H1 (cell line): ENCODE measurements around the gene MCHR1. TPM values are rescaled to one million over a fixed set of nuclear protein-coding genes. Genes with fewer than 3 reads are reported as not detected.

Experiments used
- CTCF ChIA-PET: fragments of 300-600 bp; sonication (Branson Sonifier 250); formaldehyde crosslinking; loops from one replicate; lab custom pipeline; 2021; ENCODE audit not compliant: partially characterized antibody; lab: Charles Lee
- POLR2A ChIA-PET: fragments of 300-600 bp; sonication (Branson Sonifier 250); formaldehyde crosslinking; loops from one replicate; lab custom pipeline; 2021; ENCODE audit warnings: inconsistent platforms; ENCODE audit not compliant: partially characterized antibody; lab: Charles Lee
- DNase-seq, 2 experiments: peaks; one replicate each; pipeline versions ENCODE4 v3.0.0 to v3.0.0-alpha.2; 2010 to 2022; ENCODE audit warnings: low spot score in 2 of 2, low read depth in 1 of 2, mixed read lengths in 1 of 2
- FAIRE-seq: peaks from 2 replicates; lab custom pipeline; 2011; peaks lifted over from hg19 to GRCh38; lab: Jason Lieb, UNC
- H2AFZ ChIP-seq: 2 replicates; pipeline ENCODE4 v1.8.1; 2012; ENCODE audit warnings: low read length, inconsistent platforms
- H2AK5ac ChIP-seq: 2 replicates; pipeline ENCODE4 v1.6.1; 2013; ENCODE audit warnings: low read depth, low read length
- H2BK120ac ChIP-seq: replicated peaks from 2 replicates; pipeline ENCODE3; 2013; ENCODE audit warnings: low read depth, low read length, inconsistent platforms
- H2BK12ac ChIP-seq: 2 replicates; pipeline ENCODE4 v1.6.1; 2013; ENCODE audit warnings: low read depth, low read length
- H2BK15ac ChIP-seq: 2 replicates; pipeline ENCODE4 v1.6.1; 2013; ENCODE audit warnings: low read length
- H2BK20ac ChIP-seq: 2 replicates; pipeline ENCODE4 v1.6.1; 2013; ENCODE audit warnings: low read length
- H2BK5ac ChIP-seq: 2 replicates; pipeline ENCODE4 v1.6.1; 2013; ENCODE audit warnings: low read depth, low read length
- H3K14ac ChIP-seq: 2 replicates; pipeline ENCODE4 v1.6.1; 2013; ENCODE audit warnings: inconsistent platforms; ENCODE audit not compliant: insufficient read length
- H3K18ac ChIP-seq: 2 replicates; pipeline ENCODE4 v1.6.1; 2013; ENCODE audit warnings: low read length; ENCODE audit errors: extremely low read depth
- H3K23ac ChIP-seq: 2 replicates; pipeline ENCODE4 v1.6.1; 2013; ENCODE audit warnings: inconsistent platforms; ENCODE audit not compliant: insufficient read length
- H3K23me2 ChIP-seq: 2 replicates; pipeline ENCODE4 v1.6.1; 2013; ENCODE audit warnings: low read depth, low read length
- H3K27ac ChIP-seq: 2 replicates; pipeline ENCODE4 v1.6.1; 2011; ENCODE audit warnings: low read depth, low read length, inconsistent platforms
- H3K27me3 ChIP-seq, 4 experiments: replicated peaks in 1 of 4; 1 replicate in 1 of 4; 2 replicates in 3 of 4; pipeline versions ENCODE4 v1.6.1 to v1.8.1; 2011 to 2013; ENCODE audit warnings: low read length in 3 of 4, mild to moderate bottlenecking in 3 of 4, inconsistent platforms in 2 of 4, mixed read lengths in 2 of 4, moderate library complexity in 1 of 4; ENCODE audit not compliant: control insufficient read depth in 3 of 4, insufficient read depth in 3 of 4; ENCODE audit errors: extremely low read depth in 1 of 4
- H3K36me3 ChIP-seq, 4 experiments: 2 replicates each; pipeline versions ENCODE4 v1.6.1 to v1.8.1; 2011 to 2013; ENCODE audit warnings: mild to moderate bottlenecking in 4 of 4, low read length in 3 of 4, moderate library complexity in 2 of 4, control low read depth in 1 of 4, inconsistent platforms in 1 of 4; ENCODE audit not compliant: insufficient read depth in 4 of 4, control insufficient read depth in 2 of 4
- H3K4ac ChIP-seq: replicated peaks from 2 replicates; pipeline ENCODE3; 2013; ENCODE audit warnings: low read length, low read depth, mixed read lengths, inconsistent platforms; ENCODE audit not compliant: insufficient read length
- H3K4me1 ChIP-seq, 4 experiments: replicated peaks in 1 of 4; 1 replicate in 1 of 4; 2 replicates in 3 of 4; pipeline versions ENCODE4 v1.6.1 to v1.8.1; 2011 to 2013; ENCODE audit warnings: low read length in 3 of 4, inconsistent platforms in 2 of 4, mixed read lengths in 1 of 4; ENCODE audit not compliant: insufficient read depth in 4 of 4, control insufficient read depth in 3 of 4
- H3K4me2 ChIP-seq, 2 experiments: 2 replicates each; pipeline versions ENCODE4 v1.6.1 to v1.8.1; 2011 to 2013; ENCODE audit warnings: low read depth in 2 of 2, low read length in 2 of 2, control low read depth in 1 of 2, inconsistent platforms in 1 of 2, mild to moderate bottlenecking in 1 of 2; ENCODE audit not compliant: insufficient read depth in 1 of 2
- H3K4me3 ChIP-seq, 4 experiments: fragments of 200-600, 300-600 bp in 1 of 4; sonication (generic), shearing (Covaris generic), sonication (Bioruptor Twin) in 1 of 4; 2 replicates each; pipeline versions ENCODE4 v1.5.1 to v1.8.1; 2011 to 2016; ENCODE audit warnings: low read length in 4 of 4, low read depth in 3 of 4, control low read depth in 2 of 4, inconsistent platforms in 2 of 4, mild to moderate bottlenecking in 2 of 4, mixed read lengths in 1 of 4, moderate library complexity in 1 of 4; ENCODE audit not compliant: insufficient read depth in 2 of 4; ENCODE audit errors: extremely low read depth in 1 of 4
- H3K56ac ChIP-seq: replicated peaks from 2 replicates; pipeline ENCODE3; 2013; ENCODE audit warnings: low read depth, mild to moderate bottlenecking, mixed read lengths, low read length, inconsistent platforms; ENCODE audit not compliant: insufficient read length
- H3K79me1 ChIP-seq: 2 replicates; pipeline ENCODE4 v1.6.1; 2013; ENCODE audit warnings: low read depth, low read length, control low read depth
- H3K79me2 ChIP-seq, 2 experiments: 2 replicates each; pipeline versions ENCODE4 v1.6.1 to v1.8.1; 2012 to 2013; ENCODE audit warnings: low read length in 2 of 2, mild to moderate bottlenecking in 2 of 2, inconsistent platforms in 1 of 2; ENCODE audit not compliant: insufficient read depth in 2 of 2, control insufficient read depth in 1 of 2
- H3K9ac ChIP-seq, 4 experiments: replicated peaks in 1 of 4; 1 replicate in 1 of 4; 2 replicates in 3 of 4; pipeline versions ENCODE4 v1.6.1 to v1.8.1; 2011 to 2013; ENCODE audit warnings: low read depth in 3 of 4, low read length in 3 of 4, control low read depth in 2 of 4, mild to moderate bottlenecking in 2 of 4, moderate library complexity in 2 of 4, inconsistent platforms in 1 of 4; ENCODE audit errors: extremely low read depth in 1 of 4
- H3K9me3 ChIP-seq, 2 experiments: 2 replicates each; pipeline versions ENCODE4 v1.6.1 to v1.8.1; 2012 to 2013; ENCODE audit warnings: mild to moderate bottlenecking in 2 of 2, moderate library complexity in 2 of 2, control low read depth in 1 of 2, inconsistent platforms in 1 of 2, low read depth in 1 of 2, low read length in 1 of 2, mixed read lengths in 1 of 2; ENCODE audit not compliant: insufficient read depth in 2 of 2
- H4K20me1 ChIP-seq, 2 experiments: replicated peaks in 1 of 2; 2 replicates each; pipeline versions ENCODE3 to v1.8.1; 2011 to 2013; ENCODE audit warnings: inconsistent platforms in 2 of 2, low read length in 2 of 2, mild to moderate bottlenecking in 1 of 2; ENCODE audit not compliant: insufficient read depth in 2 of 2, control insufficient read depth in 1 of 2
- H4K5ac ChIP-seq: 2 replicates; pipeline ENCODE4 v1.6.1; 2013; ENCODE audit warnings: low read length, low read depth, mixed read lengths, inconsistent platforms; ENCODE audit not compliant: insufficient read length
- H4K8ac ChIP-seq: 2 replicates; pipeline ENCODE4 v1.8.0; 2013; ENCODE audit warnings: mild to moderate bottlenecking, moderate library complexity, low read length, inconsistent platforms; ENCODE audit not compliant: insufficient read depth; ENCODE audit errors: extremely low read depth
- H4K91ac ChIP-seq: replicated peaks from 2 replicates; pipeline ENCODE3; 2013; ENCODE audit warnings: low read length, mixed read lengths, inconsistent platforms; ENCODE audit not compliant: insufficient read length
- BRCA1 ChIP-seq: IDR thresholded peaks from 2 replicates; pipeline ENCODE4 v1.6.1; 2012; ENCODE audit warnings: low read depth, low read length, improper control_type of control experiment
- CREB1 ChIP-seq: IDR thresholded peaks from 2 replicates; pipeline ENCODE4 v1.6.1; 2012; ENCODE audit warnings: inconsistent platforms
- EGR1 ChIP-seq: IDR thresholded peaks from 2 replicates; pipeline ENCODE4 v1.6.1; 2011; ENCODE audit warnings: low read depth, low read length, borderline replicate concordance
- HDAC6 ChIP-seq: IDR thresholded peaks from one replicate; pipeline ENCODE4 v1.7.1; 2012; ENCODE audit warnings: low read depth, mild to moderate bottlenecking, inconsistent platforms, low read length, moderate library complexity
- JUN ChIP-seq: IDR thresholded peaks from 2 replicates; pipeline ENCODE4 v1.6.1; 2011; ENCODE audit warnings: low read depth, mild to moderate bottlenecking, improper control_type of control experiment, low read length
- MAFK ChIP-seq: IDR thresholded peaks from 2 replicates; pipeline ENCODE4 v1.6.1; 2012; ENCODE audit warnings: low read depth, mild to moderate bottlenecking, improper control_type of control experiment, low read length
- PHF8 ChIP-seq: fragments of 200-600 bp; sonication (generic); conservative IDR thresholded peaks from 2 replicates; pipeline ENCODE4 v1.7.1; 2012; ENCODE audit warnings: low read depth, mild to moderate bottlenecking, inconsistent platforms, low read length, moderate library complexity
- POU5F1 ChIP-seq: IDR thresholded peaks from 2 replicates; pipeline ENCODE4 v1.6.1; 2011; ENCODE audit warnings: low read depth, mild to moderate bottlenecking, low read length, moderate library complexity
- RNF2 ChIP-seq: fragments of 200-900, 300-1000 bp; sonication (generic); IDR thresholded peaks from 2 replicates; pipeline ENCODE4 v1.7.1; 2016; ENCODE audit warnings: borderline replicate concordance, low read depth, mild to moderate bottlenecking, antibody characterized with exemption, low read length; ENCODE audit not compliant: poor library complexity, severe bottlenecking; ENCODE audit errors: missing control alignments
- SP4 ChIP-seq: IDR thresholded peaks from 2 replicates; pipeline ENCODE4 v1.6.1; 2012; ENCODE audit warnings: low read length, inconsistent platforms
- TAF7 ChIP-seq: optimal IDR thresholded peaks from 2 replicates; pipeline ENCODE3; 2011; ENCODE audit warnings: low read depth, mild to moderate bottlenecking, inconsistent platforms, low read length, moderate library complexity, borderline replicate concordance
- TCF12 ChIP-seq: IDR thresholded peaks from 2 replicates; pipeline ENCODE4 v1.6.1; 2011; ENCODE audit warnings: low read depth, mild to moderate bottlenecking, low read length
- YY1 ChIP-seq: IDR thresholded peaks from 2 replicates; pipeline ENCODE4 v1.6.1; 2011; ENCODE audit warnings: low read depth, mild to moderate bottlenecking, low read length
- WGBS, 2 experiments: shearing (Covaris generic) in 1 of 2; methylation state at CpG; one replicate each; pipeline versions ENCODE4 v1.1.6 to v1.1.7; 2013 to 2015; ENCODE audit warnings: low lambda C conversion rate in 2 of 2, mixed read lengths in 2 of 2, inconsistent platforms in 1 of 2, low coverage in 1 of 2, missing lambda C conversion rate in 1 of 2; ENCODE audit not compliant: insufficient replicate concordance in 2 of 2, insufficient coverage in 1 of 2, insufficient read length in 1 of 2; ENCODE audit errors: extremely low coverage in 1 of 2, missing lambda C conversion rate in 1 of 2; 5-methylcytosine and 5-hydroxymethylcytosine counted together
- polyA plus RNA-seq, 7 experiments: library from polyadenylated mRNA; depleted of rRNA in 3 of 7; stranded (reverse) in 5 of 7; unstranded in 2 of 7; fragments of >200 nt in 5 of 7; fragments of 200-250 nt in 2 of 7; gene quantifications; 1 replicate in 5 of 7; 2 replicates in 1 of 7; 4 replicates in 1 of 7; pipeline versions ENCODE4 v1.2.1 to v1.2.3, GENCODE V29; 2011 to 2013; ENCODE audit warnings: missing spikeins in 2 of 7, mixed read lengths in 2 of 7
- total RNA-seq: library from RNA; stranded (reverse); fragmentation: NEBNext Ultra II Directional; extraction: Animal tissue kit (Norgen Biotek cat#: 25700); gene quantifications from 2 replicates; pipeline ENCODE4 v1.2.1, GENCODE V29; 2021
- TF ChIP-seq, protein P1 (sequence below): IDR thresholded peaks from 2 replicates; pipeline ENCODE4 v1.6.1; 2012; ENCODE audit warnings: low read length, inconsistent platforms

MCHR1 gene
- total and polyA plus RNA-seq, 2 of the 8 experiments (the other 6 are each of a cell fraction or from before 2014, with no cell fraction given) = 0.91 to 7.6 TPM

GRCh38 chr22:40707154-40707553, 27.9 kb downstream of the MCHR1 start:
- H2BK20ac ChIP-seq = no peak overlapping the region
- H3K23ac ChIP-seq = no peak overlapping the region
- no peaks in the 10 kb centered on the region for H3K36me3 ChIP-seq
- H2AFZ ChIP-seq = no peak overlapping the region
- H3K27ac ChIP-seq = no peak overlapping the region
- H2BK15ac ChIP-seq = no peak overlapping the region
- H3K4me2 ChIP-seq = no peak overlapping the region
- no peak overlapping the region for H4K5ac ChIP-seq
- H3K18ac ChIP-seq = no peak overlapping the region
- no peak overlapping the region for H2BK12ac ChIP-seq
- no peak overlapping the region for H3K9ac ChIP-seq
- no peak for DNase-seq
- no peaks in the 10 kb centered on the region for H3K27me3 ChIP-seq
- no peak for FAIRE-seq
- H3K56ac ChIP-seq = no peak overlapping the region
- H4K8ac ChIP-seq = no peak overlapping the region
- H4K20me1 ChIP-seq = no peaks in the 10 kb centered on the region
- H2BK5ac ChIP-seq = no peak overlapping the region
- H3K14ac ChIP-seq = no peak overlapping the region
- POLR2A ChIA-PET = interaction anchor here (0.6 to 1.3 kb wide), 2 partner anchors 302 to 338 kb away, joined by 3 read pairs; no protein-coding TSS in a partner anchor
- H3K79me2 ChIP-seq = no peaks in the 10 kb centered on the region
- H4K91ac ChIP-seq = no peak overlapping the region
- WGBS, 2 experiments = 98% methylated on average over 2 of the region's 2 CpGs; no CpG with 5 or more reads in 1 of the 2 experiments
- no peaks in the 10 kb centered on the region for H3K23me2 ChIP-seq
- H3K9me3 ChIP-seq = peaks cover 8 to 11% of the 10 kb centered on the region in 2 experiments; a peak in 3 of 4 replicates
- H2AK5ac ChIP-seq = no peak overlapping the region
- no peak overlapping the region for H3K4ac ChIP-seq
- no peak overlapping the region for H2BK120ac ChIP-seq
- H3K4me1 ChIP-seq = peaks cover 0 to 4% (median 4%) of the 10 kb centered on the region in 4 experiments; a peak in 5 of 7 replicates
- H3K79me1 ChIP-seq = no peaks in the 10 kb centered on the region
- CTCF ChIA-PET = no interaction called here
- H3K4me3 ChIP-seq = no peak overlapping the region
- TF ChIP-seq YY1 = no peak
- no peak for TF ChIP-seq JUN
- TF ChIP-seq EGR1 = no peak
- no peak for TF ChIP-seq SP4
- TF ChIP-seq PHF8 = no peak
- TF ChIP-seq MAFK = no peak
- no peak for TF ChIP-seq TAF7
- TF ChIP-seq, protein P1, sequence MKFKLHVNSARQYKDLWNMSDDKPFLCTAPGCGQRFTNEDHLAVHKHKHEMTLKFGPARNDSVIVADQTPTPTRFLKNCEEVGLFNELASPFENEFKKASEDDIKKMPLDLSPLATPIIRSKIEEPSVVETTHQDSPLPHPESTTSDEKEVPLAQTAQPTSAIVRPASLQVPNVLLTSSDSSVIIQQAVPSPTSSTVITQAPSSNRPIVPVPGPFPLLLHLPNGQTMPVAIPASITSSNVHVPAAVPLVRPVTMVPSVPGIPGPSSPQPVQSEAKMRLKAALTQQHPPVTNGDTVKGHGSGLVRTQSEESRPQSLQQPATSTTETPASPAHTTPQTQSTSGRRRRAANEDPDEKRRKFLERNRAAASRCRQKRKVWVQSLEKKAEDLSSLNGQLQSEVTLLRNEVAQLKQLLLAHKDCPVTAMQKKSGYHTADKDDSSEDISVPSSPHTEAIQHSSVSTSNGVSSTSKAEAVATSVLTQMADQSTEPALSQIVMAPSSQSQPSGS = no peak
- TF ChIP-seq CREB1 = no peak
- no peak for TF ChIP-seq TCF12
- TF ChIP-seq RNF2 = no peak
- no peak for TF ChIP-seq POU5F1
- no peak for TF ChIP-seq BRCA1
- no peak for TF ChIP-seq HDAC6
